Gastrocnemius medialis (tissue), 4 donors: ENCODE results near the gene CYP19A1. TPM values are rescaled to one million over a fixed set of nuclear protein-coding genes. Genes with fewer than 3 reads are reported as not detected.

Experiments
- ATAC-seq, 2 donors: fragments of 150-250 bp; one replicate each; pipeline ENCODE4 v1.9.1; 2016
- DNase-seq, 2 donors: peaks; one replicate each; pipeline ENCODE4 v3.0.0-alpha.2; 2019
- H3K27ac ChIP-seq, 4 donors: fragments of 200-600 bp; sonication (generic); 1 replicate in 1 of 4; 2 replicates in 3 of 4; pipeline ENCODE4 v1.5.1; 2016 to 2018; ENCODE audit warnings: mild to moderate bottlenecking in 2 of 4, moderate library complexity in 1 of 4
- H3K27me3 ChIP-seq, 3 donors: fragments of 200-600 bp; sonication (generic) in 2 of 3; 1 replicate in 1 of 3; 2 replicates in 2 of 3; pipeline versions ENCODE4 v1.5.1 to v1.6.0; 2016 to 2019; ENCODE audit warnings: mild to moderate bottlenecking in 1 of 3, moderate library complexity in 1 of 3
- H3K36me3 ChIP-seq, 2 donors: fragments of 200-600 bp; sonication (generic) in 1 of 2; one replicate each; pipeline ENCODE4 v1.5.1; 2017 to 2018
- H3K4me1 ChIP-seq, 2 donors: fragments of 200-600 bp; sonication (generic) in 1 of 2; one replicate each; pipeline ENCODE4 v1.5.1; 2016 to 2017; ENCODE audit warnings: mild to moderate bottlenecking in 2 of 2
- H3K4me3 ChIP-seq, 4 donors: fragments of 200-600 bp; sonication (generic) in 3 of 4; 1 replicate in 1 of 4; 2 replicates in 3 of 4; pipeline ENCODE4 v1.5.1; 2016 to 2019; ENCODE audit warnings: mild to moderate bottlenecking in 2 of 4
- H3K9me3 ChIP-seq, 3 donors: fragments of 200-600 bp; sonication (generic) in 2 of 3; 1 replicate in 1 of 3; 2 replicates in 2 of 3; pipeline ENCODE4 v1.5.1; 2016 to 2019
- POLR2A ChIP-seq, 2 donors: fragments of 450-650 bp; IDR thresholded peaks; one replicate each; pipeline ENCODE4 v1.6.1; 2017; ENCODE audit warnings: antibody characterized with exemption in 2 of 2, mild to moderate bottlenecking in 2 of 2, moderate library complexity in 2 of 2
- in situ Hi-C, 4 donors: fragments of 200-750 bp; cut with MboI; loops; one replicate each; pipeline versions ENCODE4 v1.15.0 to v1.8.0; 2017; ENCODE audit warnings: low sequenced_read_pairs in 4 of 4
- intact Hi-C: fragments of 100-400 bp; cut with DNase I; formaldehyde crosslinking; loops from one replicate; pipeline ENCODE4 v1.15.1; 2023; ENCODE audit warnings: low total_unique reads
- total RNA-seq, 4 donors: library from RNA; depleted of rRNA; stranded (reverse); fragments of >200 nt; gene quantifications; one replicate each; pipeline versions ENCODE4 v1.1.0 to v1.2.3, GENCODE V29; 2016
- TF ChIP-seq, protein P1 (sequence below), 5 experiments: fragments of 450-650 bp in 3 of 5; fragments of 200-600 bp in 2 of 5; sonication (generic) in 2 of 5; IDR thresholded peaks in 4 of 5; conservative IDR thresholded peaks in 1 of 5; 1 replicate in 4 of 5; 2 replicates in 1 of 5; pipeline ENCODE4 v1.5.1; 2016 to 2019; ENCODE audit warnings: antibody characterized with exemption in 5 of 5, mild to moderate bottlenecking in 3 of 5, moderate library complexity in 3 of 5

Gene CYP19A1
- total RNA-seq, 4 donors from 2014 or later, result 0.68 to 0.75 (median 0.71) TPM; not detected in 1

DNA sequence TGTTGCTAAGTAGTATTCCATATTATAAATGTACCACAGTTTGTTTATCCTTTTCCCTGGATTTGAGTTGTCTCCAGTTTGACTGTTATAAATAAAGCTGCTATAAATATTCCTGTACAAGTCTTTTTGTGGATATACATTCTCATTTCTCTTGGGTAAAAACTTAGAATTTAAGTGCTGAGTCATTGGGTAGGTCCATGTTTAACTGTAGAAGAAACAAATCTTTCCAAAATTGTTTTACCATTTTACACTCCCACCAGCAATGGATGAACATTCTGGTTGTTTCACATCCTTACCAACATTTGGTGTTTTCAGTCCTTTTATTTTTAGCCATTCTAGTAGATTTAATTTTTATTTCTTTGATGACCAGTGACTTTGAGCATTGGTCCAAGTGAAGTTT, 169.7 kb downstream of the CYP19A1 start:
- ATAC-seq (no peak), DNase-seq (no peak)
- Histone ChIP-seq H3K27ac (no peak overlapping the region), H3K9me3 (no peaks in the 10 kb centered on the region), H3K4me3 (no peak overlapping the region), H3K4me1 (peaks cover 0 to 10% of the 10 kb centered on the region in 2 donors), H3K36me3 (no peaks in the 10 kb centered on the region), H3K27me3 (no peaks in the 10 kb centered on the region)
- in situ Hi-C loops (loop anchor here in 2 of 4 donors (10.0 to 25.0 kb wide), 2 partner anchors 216 to 219 kb away; no protein-coding TSS in a partner anchor), intact Hi-C loops (no loop called here)
- TF ChIP-seq POLR2A (IDR thresholded peaks at IDR 0.05), result no peak
- TF ChIP-seq, protein P1, sequence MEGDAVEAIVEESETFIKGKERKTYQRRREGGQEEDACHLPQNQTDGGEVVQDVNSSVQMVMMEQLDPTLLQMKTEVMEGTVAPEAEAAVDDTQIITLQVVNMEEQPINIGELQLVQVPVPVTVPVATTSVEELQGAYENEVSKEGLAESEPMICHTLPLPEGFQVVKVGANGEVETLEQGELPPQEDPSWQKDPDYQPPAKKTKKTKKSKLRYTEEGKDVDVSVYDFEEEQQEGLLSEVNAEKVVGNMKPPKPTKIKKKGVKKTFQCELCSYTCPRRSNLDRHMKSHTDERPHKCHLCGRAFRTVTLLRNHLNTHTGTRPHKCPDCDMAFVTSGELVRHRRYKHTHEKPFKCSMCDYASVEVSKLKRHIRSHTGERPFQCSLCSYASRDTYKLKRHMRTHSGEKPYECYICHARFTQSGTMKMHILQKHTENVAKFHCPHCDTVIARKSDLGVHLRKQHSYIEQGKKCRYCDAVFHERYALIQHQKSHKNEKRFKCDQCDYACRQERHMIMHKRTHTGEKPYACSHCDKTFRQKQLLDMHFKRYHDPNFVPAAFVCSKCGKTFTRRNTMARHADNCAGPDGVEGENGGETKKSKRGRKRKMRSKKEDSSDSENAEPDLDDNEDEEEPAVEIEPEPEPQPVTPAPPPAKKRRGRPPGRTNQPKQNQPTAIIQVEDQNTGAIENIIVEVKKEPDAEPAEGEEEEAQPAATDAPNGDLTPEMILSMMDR (IDR thresholded peaks at IDR 0.05 in 4 of 5, conservative IDR thresholded peaks at IDR 0.05 in 1 of 5), result no peak

DNA sequence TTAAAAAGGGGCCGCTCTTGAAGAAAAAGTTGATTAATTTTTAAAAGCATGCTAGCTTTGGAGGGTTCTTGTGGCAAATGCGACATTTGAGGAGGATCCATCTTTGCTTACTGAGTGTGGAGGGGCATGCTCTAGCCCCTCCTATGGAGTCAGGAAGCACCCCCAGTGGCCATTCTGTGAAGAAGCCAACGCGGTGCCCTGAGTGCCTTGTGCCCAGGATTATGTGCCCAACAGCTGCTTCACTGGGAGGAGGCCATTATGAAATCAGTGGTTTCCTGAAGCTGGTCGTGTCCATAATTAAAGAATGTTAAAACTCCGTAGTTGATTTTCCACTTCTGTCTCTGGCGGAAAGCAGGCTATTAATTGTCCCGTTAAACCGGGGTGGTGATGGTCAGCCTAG, 174.6 kb downstream of the CYP19A1 start:
- no peak for DNase-seq
- in situ Hi-C loops, result loop anchor here (5.0 to 25.0 kb wide), 4 partner anchors 33 to 223 kb away; no protein-coding TSS in a partner anchor
- intact Hi-C loops, result loop anchor here (1.0 kb wide), 2 partner anchors 28 to 217 kb away; no protein-coding TSS in a partner anchor
- no peaks in the 10 kb centered on the region for H3K27me3 ChIP-seq
- peak overlapping the region in 3 of 4 donors; percentile 52 to 82 (median 70) for H3K27ac ChIP-seq
- H3K9me3 ChIP-seq, result no peaks in the 10 kb centered on the region
- peaks cover 8 to 10% of the 10 kb centered on the region in 2 donors for H3K4me1 ChIP-seq
- H3K36me3 ChIP-seq, result no peaks in the 10 kb centered on the region
- TF ChIP-seq, protein P1 (IDR thresholded peaks at IDR 0.05 in 4 of 5, conservative IDR thresholded peaks at IDR 0.05 in 1 of 5), result no peak
- TF ChIP-seq POLR2A (IDR thresholded peaks at IDR 0.05), result no peak
- no peak for ATAC-seq
- H3K4me3 ChIP-seq, result no peak overlapping the region

DNA sequence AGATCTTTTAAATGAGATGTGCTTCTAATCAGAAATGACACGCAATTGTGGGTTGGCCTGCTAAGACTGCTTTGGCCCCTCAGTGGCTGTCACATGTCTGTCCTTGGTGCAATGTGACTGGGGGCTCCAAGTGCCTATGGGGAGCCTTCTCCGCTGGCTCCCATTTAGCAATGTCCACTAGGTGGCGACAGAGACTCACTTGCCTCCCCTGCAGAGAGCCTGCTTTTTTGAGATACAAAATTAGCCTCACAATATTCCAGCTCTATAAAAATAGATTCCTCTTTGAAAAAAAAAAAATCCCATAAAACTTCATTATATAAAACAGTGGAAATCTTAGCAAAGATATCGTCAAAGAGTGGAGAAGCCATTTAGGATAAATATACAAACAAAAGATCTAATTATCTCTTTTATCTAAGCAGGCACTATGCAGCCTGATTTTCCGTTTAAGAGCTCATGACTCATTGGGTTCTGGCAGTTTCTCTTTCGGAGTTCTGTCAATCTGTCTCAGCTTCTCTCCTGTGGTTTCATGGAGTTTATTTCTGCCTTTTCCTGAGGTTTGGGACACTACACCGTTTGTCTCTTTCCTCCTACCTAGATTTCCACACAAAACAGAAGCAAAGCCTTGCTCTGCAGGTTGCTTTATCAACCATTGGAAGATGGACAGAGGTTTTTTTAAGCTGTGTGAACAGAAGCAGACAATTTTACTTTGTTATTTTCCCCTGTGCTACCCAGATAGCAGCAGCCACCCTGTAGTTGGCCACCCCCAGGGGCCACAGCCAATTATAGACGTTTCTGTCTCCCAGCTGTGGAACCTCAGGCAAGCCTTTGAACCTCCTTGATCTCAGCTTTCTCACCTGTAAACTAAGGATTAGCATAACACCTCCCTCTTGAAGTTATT, 175.3 kb downstream of the CYP19A1 start:
- in situ Hi-C loops (loop anchor here (5.0 to 25.0 kb wide), 4 partner anchors 34 to 224 kb away; no protein-coding TSS in a partner anchor), intact Hi-C loops (loop anchor here (1.0 kb wide), 2 partner anchors 29 to 218 kb away; no protein-coding TSS in a partner anchor)
- Histone ChIP-seq H3K9me3 (no peaks in the 10 kb centered on the region), H3K27ac (peak overlapping the region; percentile 47 to 82 (median 61)), H3K36me3 (no peaks in the 10 kb centered on the region), H3K4me3 (peak overlapping the region in 3 of 4 donors; percentile 18 to 40 (median 33)), H3K4me1 (peaks cover 8 to 10% of the 10 kb centered on the region in 2 donors), H3K27me3 (no peaks in the 10 kb centered on the region)
- ATAC-seq, result peak; percentile 96
- peak; percentile 41 to 62 for DNase-seq
- TF ChIP-seq POLR2A (IDR thresholded peaks at IDR 0.05), result no peak
- TF ChIP-seq, protein P1 (IDR thresholded peaks at IDR 0.05 in 4 of 5, conservative IDR thresholded peaks at IDR 0.05 in 1 of 5), result peak; percentile 85 to 98 (median 94)

DNA sequence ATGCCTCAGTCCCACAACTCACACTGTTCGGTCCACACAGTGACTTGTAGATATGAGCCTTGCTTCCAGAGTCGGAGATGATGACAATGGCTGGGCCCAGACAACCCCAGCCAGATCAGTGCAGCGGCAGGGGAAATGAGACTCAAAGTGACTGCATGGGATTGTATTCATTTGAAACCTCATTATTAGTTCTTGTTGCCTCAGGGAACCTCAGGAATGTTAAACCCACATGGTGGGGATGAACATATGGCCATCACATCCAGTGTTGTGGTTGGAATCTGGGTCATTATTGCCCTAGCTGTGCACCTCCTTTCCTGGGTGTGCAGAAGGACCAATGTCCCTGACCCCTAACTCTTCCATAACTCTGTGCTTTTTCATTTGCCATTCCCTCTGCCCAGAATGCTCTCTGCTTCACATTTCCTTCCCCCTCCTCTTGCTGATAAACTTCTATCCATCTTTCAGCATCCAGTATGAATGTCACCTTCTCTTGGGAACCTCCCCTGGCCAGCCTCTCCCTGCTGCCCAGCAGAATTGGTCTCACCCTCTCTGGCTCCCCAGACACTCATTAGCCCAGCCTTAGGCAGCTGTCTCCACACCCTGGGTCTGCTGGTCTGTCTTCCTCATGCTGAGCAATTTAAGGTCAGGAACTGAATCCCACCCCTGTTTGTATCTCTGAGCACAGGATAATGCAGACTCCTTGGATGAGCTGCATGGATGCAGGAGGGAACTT, 176.7 kb downstream of the CYP19A1 start:
- in situ Hi-C loops (loop anchor here (5.0 to 25.0 kb wide), 4 partner anchors 36 to 226 kb away; no protein-coding TSS in a partner anchor), intact Hi-C loops (no loop called here)
- no peaks in the 10 kb centered on the region for H3K9me3 ChIP-seq
- H3K27ac ChIP-seq, result no peak overlapping the region
- H3K4me3 ChIP-seq, result no peak overlapping the region
- TF ChIP-seq, protein P1 (IDR thresholded peaks at IDR 0.05 in 4 of 5, conservative IDR thresholded peaks at IDR 0.05 in 1 of 5), result no peak
- no peak for TF ChIP-seq POLR2A (IDR thresholded peaks at IDR 0.05)
- DNase-seq (no peak), ATAC-seq (no peak)
- no peaks in the 10 kb centered on the region for H3K36me3 ChIP-seq
- H3K4me1 ChIP-seq, result peaks cover 8 to 10% of the 10 kb centered on the region in 2 donors
- no peaks in the 10 kb centered on the region for H3K27me3 ChIP-seq
